GM12878 (cell line): ENCODE measurements around the gene MYCBP. TPM values are rescaled to one million over a fixed set of nuclear protein-coding genes. Genes with fewer than 3 reads are reported as not detected.

ENCODE experiments used
- ATAC-seq: fragments of 200-7000 bp; cut with Tn5 transposase; 3 replicates; pipeline ENCODE4 v1.9.1; 2020; ENCODE audit warnings: mild to moderate bottlenecking, moderate library complexity
- BruUV-seq: library from RNA; stranded (reverse); fragments of 400-500 nt; replicated peaks from 2 replicates; lab custom pipeline; 2021; lab: Mats Ljungman, UMichigan
- CTCF ChIA-PET: fragments of 300-600 bp; sonication (Branson Sonifier 250); formaldehyde crosslinking; extraction: SDS; loops from one replicate; lab custom pipeline; 2021; ENCODE audit warnings: inconsistent platforms; lab: Yijun Ruan, JAX
- POLR2A ChIA-PET: fragments of 350-600 bp; formaldehyde crosslinking; extraction: SDS; loops from one replicate; lab custom pipeline; 2021; ENCODE audit warnings: inconsistent platforms; lab: Charles Lee
- RAD21 ChIA-PET: fragments of 300-600 bp; sonication (Branson Sonifier 250); formaldehyde crosslinking; loops from one replicate; lab custom pipeline; 2023; ENCODE audit warnings: antibody characterized with exemption; ENCODE audit not compliant: unreplicated experiment; lab: Charles Lee
- SMC1A ChIA-PET: fragments of 300-600 bp; sonication (Branson Sonifier 250); formaldehyde crosslinking; loops from one replicate; lab custom pipeline; 2023; ENCODE audit not compliant: unreplicated experiment, uncharacterized antibody; lab: Charles Lee
- DNase-seq: peaks from one replicate; pipeline ENCODE4 v3.0.0-alpha.2; 2011; ENCODE audit warnings: low read depth, low spot score
- FAIRE-seq: peaks from 3 replicates; lab custom pipeline; 2011; peaks lifted over from hg19 to GRCh38; lab: Jason Lieb, UNC
- H2AFZ ChIP-seq: 2 replicates; pipeline ENCODE4 v1.6.0; 2011; ENCODE audit warnings: low read depth, low read length, control low read depth; ENCODE audit not compliant: control insufficient read depth
- H3K27ac ChIP-seq: 2 replicates; pipeline ENCODE4 v1.5.1; 2011; ENCODE audit warnings: control low read depth; ENCODE audit not compliant: control insufficient read depth, insufficient read depth
- H3K27me3 ChIP-seq, 2 experiments: replicated peaks in 1 of 2; 2 replicates each; pipeline versions ENCODE4 v1.6.0 to v1.6.1; 2011; ENCODE audit warnings: low read length in 1 of 2; ENCODE audit not compliant: control insufficient read depth in 2 of 2, insufficient read depth in 2 of 2
- H3K36me3 ChIP-seq, 2 experiments: 2 replicates each; pipeline ENCODE4 v1.5.1; 2011; ENCODE audit warnings: low read length in 1 of 2; ENCODE audit not compliant: control insufficient read depth in 2 of 2, insufficient read depth in 2 of 2
- H3K4me1 ChIP-seq: 2 replicates; pipeline ENCODE4 v1.6.1; 2011; ENCODE audit warnings: mild to moderate bottlenecking, low read length, moderate library complexity, mixed read lengths; ENCODE audit not compliant: control insufficient read depth, insufficient read depth
- H3K4me2 ChIP-seq: 2 replicates; pipeline ENCODE4 v1.6.0; 2011; ENCODE audit warnings: control low read depth; ENCODE audit not compliant: control insufficient read depth, insufficient read depth
- H3K4me3 ChIP-seq: fragments of 200-600 bp; sonication (generic); 2 replicates; pipeline ENCODE4 v1.5.1; 2016
- H3K79me2 ChIP-seq: 2 replicates; pipeline ENCODE4 v1.6.0; 2011; ENCODE audit warnings: low read length; ENCODE audit not compliant: control insufficient read depth, insufficient read depth
- H3K9ac ChIP-seq: 2 replicates; pipeline ENCODE4 v1.8.0; 2011; ENCODE audit warnings: low read length, control low read depth, mixed read lengths; ENCODE audit not compliant: control insufficient read depth, insufficient read depth
- H3K9me3 ChIP-seq: replicated peaks from 3 replicates; pipeline ENCODE4 v1.5.1; 2011; ENCODE audit warnings: mild to moderate bottlenecking, low read length; ENCODE audit not compliant: control insufficient read depth, insufficient read depth
- H4K20me1 ChIP-seq: 2 replicates; pipeline ENCODE4 v1.6.0; 2011; ENCODE audit not compliant: control insufficient read depth, insufficient read depth
- ATF3 ChIP-seq: IDR thresholded peaks from 2 replicates; pipeline ENCODE4 v1.6.1; 2011; ENCODE audit warnings: low read depth, mild to moderate bottlenecking, low read length, moderate library complexity, borderline replicate concordance; ENCODE audit errors: extremely low read depth
- CHD4 ChIP-seq: fragments of 200-600 bp; sonication (generic); IDR thresholded peaks from 2 replicates; pipeline ENCODE4 v1.6.1; 2016; ENCODE audit warnings: mild to moderate bottlenecking
- EZH2 ChIP-seq: IDR thresholded peaks from 2 replicates; pipeline ENCODE4 v1.6.1; 2012; ENCODE audit warnings: low read depth, mild to moderate bottlenecking, control low read depth, inconsistent platforms, low read length, borderline replicate concordance; ENCODE audit not compliant: control insufficient read depth
- FOXK2 ChIP-seq: fragments of 450-650 bp; IDR thresholded peaks from 2 replicates; pipeline ENCODE4 v1.6.1; 2017; ENCODE audit warnings: mild to moderate bottlenecking, moderate library complexity
- FOXM1 ChIP-seq: IDR thresholded peaks from 2 replicates; pipeline ENCODE4 v1.6.1; 2012; ENCODE audit warnings: low read depth, mild to moderate bottlenecking, inconsistent platforms, low read length, moderate library complexity
- GABPA ChIP-seq: IDR thresholded peaks from 2 replicates; pipeline ENCODE4 v1.6.1; 2014; ENCODE audit warnings: antibody characterized with exemption, low read depth, mild to moderate bottlenecking, inconsistent platforms
- GATAD2B ChIP-seq: fragments of 450-650 bp; conservative IDR thresholded peaks from 2 replicates; pipeline ENCODE4 v1.6.1; 2017; ENCODE audit warnings: low read depth, mild to moderate bottlenecking, moderate library complexity
- IKZF1 ChIP-seq: fragments of 450-650 bp; conservative IDR thresholded peaks from 2 replicates; pipeline ENCODE4 v1.6.1; 2017; ENCODE audit warnings: antibody characterized with exemption, mild to moderate bottlenecking
- IKZF2 ChIP-seq, 2 experiments: fragments of 450-650 bp; IDR thresholded peaks; 2 replicates each; pipeline ENCODE4 v1.6.1; 2017; ENCODE audit warnings: mild to moderate bottlenecking in 2 of 2, moderate library complexity in 2 of 2
- LARP7 ChIP-seq: fragments of 450-650 bp; IDR thresholded peaks from 2 replicates; pipeline ENCODE4 v1.6.1; 2017; ENCODE audit warnings: mild to moderate bottlenecking
- MEF2B ChIP-seq: fragments of 450-650 bp; IDR thresholded peaks from 2 replicates; pipeline ENCODE4 v1.6.1; 2018; ENCODE audit warnings: mild to moderate bottlenecking, moderate library complexity; ENCODE audit not compliant: partially characterized antibody, poor library complexity, severe bottlenecking
- MTA2 ChIP-seq: fragments of 450-650 bp; IDR thresholded peaks from 2 replicates; pipeline ENCODE4 v1.6.1; 2016; ENCODE audit warnings: low read depth, mild to moderate bottlenecking, moderate library complexity
- NBN ChIP-seq: fragments of 450-650 bp; IDR thresholded peaks from 2 replicates; pipeline ENCODE4 v1.6.1; 2016
- NFXL1 ChIP-seq: fragments of 450-650 bp; IDR thresholded peaks from 2 replicates; pipeline ENCODE4 v1.6.1; 2017; ENCODE audit warnings: antibody characterized with exemption, mild to moderate bottlenecking, borderline replicate concordance
- POLR2A ChIP-seq: IDR thresholded peaks from 2 replicates; pipeline ENCODE4 v1.6.1; 2011; ENCODE audit warnings: low read depth, mild to moderate bottlenecking, low read length
- POLR2AphosphoS2 ChIP-seq: IDR thresholded peaks from 2 replicates; pipeline ENCODE4 v1.6.1; 2011; ENCODE audit warnings: low read depth, mild to moderate bottlenecking, low read length, improper control_type of control experiment, moderate library complexity
- POU2F2 ChIP-seq: IDR thresholded peaks from 3 replicates; pipeline ENCODE4 v1.6.1; 2011; ENCODE audit warnings: low read depth, mild to moderate bottlenecking, low read length, borderline replicate concordance
- RAD21 ChIP-seq: IDR thresholded peaks from 2 replicates; pipeline ENCODE4 v1.6.1; 2011; ENCODE audit warnings: mild to moderate bottlenecking, low read depth, low read length, moderate library complexity; ENCODE audit not compliant: insufficient read depth
- RELB ChIP-seq: fragments of 450-650 bp; IDR thresholded peaks from 2 replicates; pipeline ENCODE4 v1.6.1; 2017; ENCODE audit warnings: low read depth, mild to moderate bottlenecking, moderate library complexity
- SIX5 ChIP-seq: IDR thresholded peaks from 2 replicates; pipeline ENCODE4 v1.6.1; 2011; ENCODE audit warnings: mild to moderate bottlenecking, low read depth, low read length, moderate library complexity; ENCODE audit not compliant: severe bottlenecking
- SRF ChIP-seq, 2 experiments: IDR thresholded peaks; 2 replicates each; pipeline ENCODE4 v1.6.1; 2011; ENCODE audit warnings: low read depth in 2 of 2, low read length in 2 of 2, mild to moderate bottlenecking in 1 of 2, moderate library complexity in 1 of 2
- TARDBP ChIP-seq: IDR thresholded peaks from 2 replicates; pipeline ENCODE4 v1.6.1; 2016; ENCODE audit warnings: borderline replicate concordance
- YBX1 ChIP-seq: fragments of 450-650 bp; IDR thresholded peaks from 2 replicates; pipeline ENCODE4 v1.6.1; 2016; ENCODE audit warnings: antibody characterized with exemption
- ZNF217 ChIP-seq: fragments of 450-650 bp; IDR thresholded peaks from 2 replicates; pipeline ENCODE4 v1.6.1; 2017; ENCODE audit warnings: antibody characterized with exemption, mild to moderate bottlenecking
- WGBS: methylation state at CpG from one replicate; pipeline ENCODE4 v1.1.6; 2016; ENCODE audit warnings: low lambda C conversion rate; ENCODE audit not compliant: insufficient replicate concordance, insufficient coverage; ENCODE audit errors: missing lambda C conversion rate; 5-methylcytosine and 5-hydroxymethylcytosine counted together
- in situ Hi-C: fragments of 300-500 bp; cut with MboI; formaldehyde crosslinking; loops from 9 replicates; pipeline ENCODE4 v1.14.3; 2018; ENCODE audit warnings: mixed read lengths
- intact Hi-C: fragments of 100-400 bp; cut with micrococcal nuclease; formaldehyde crosslinking; loops from one replicate; pipeline ENCODE4 v1.14.2; 2022; ENCODE audit not compliant: unreplicated experiment
- polyA plus RNA-seq, 11 experiments: library from polyadenylated mRNA; depleted of rRNA in 4 of 11; unstranded in 6 of 11; stranded (reverse) in 5 of 11; fragments of >200 nt; fragmentation: Nextera tagmentation in 4 of 11; fragmentation: Illumina TruSeq in 1 of 11; extraction: Ambion mirVana in 4 of 11; extraction: Trizol in 1 of 11; gene quantifications; 1 replicate in 1 of 11; 2 replicates in 10 of 11; pipeline versions ENCODE4 v1.2.1 to v1.2.3, GENCODE V29; 2011 to 2016; ENCODE audit warnings: inconsistent platforms in 2 of 11, missing spikeins in 2 of 11, low read depth in 1 of 11
- total RNA-seq, 4 experiments: library from RNA; depleted of rRNA in 3 of 4; stranded (reverse); fragments of >200 nt in 3 of 4; fragmentation: Illumina TruSeq in 1 of 4; extraction: Trizol in 1 of 4; gene quantifications; 2 replicates each; pipeline versions ENCODE4 v1.2.1 to v1.2.3, GENCODE V29; 2013 to 2021

Gene MYCBP
- total and polyA plus RNA-seq, 10 of the 15 experiments (the other 5 are each of a cell fraction or from before 2014, with no cell fraction given), result 26.1 to 210 (median 43.1) TPM

GRCh38 chr1:38818175-38818976 lies 54.8 kb downstream of the MYCBP start:
- ChIA-PET CTCF (interaction anchor here (0.7 to 4.7 kb wide), 11 partner anchors 9 to 792 kb away, joined by 3 to 33 read pairs (median 4); no protein-coding TSS in a partner anchor), SMC1A (interaction anchor here (0.7 to 1.8 kb wide), 6 partner anchors 13 to 794 kb away, joined by 3 to 8 read pairs (median 4); no protein-coding TSS in a partner anchor), POLR2A (interaction anchor here (1.0 kb wide), 1 partner anchor 209 kb away, joined by 5 read pairs; no protein-coding TSS in a partner anchor), RAD21 (interaction anchor here (0.9 to 1.6 kb wide), 5 partner anchors 17 to 790 kb away, joined by 3 to 8 read pairs (median 3); partner anchors contain the start of gene POU3F1)
- H3K4me1 ChIP-seq, result peaks cover 11% of the 10 kb centered on the region
- peak overlapping the region; percentile 52; the same call in 1 of the 2 replicates for H2AFZ ChIP-seq
- ATAC-seq (peak; percentile 66), FAIRE-seq (no peak), DNase-seq (no peak)
- H3K27me3 ChIP-seq, result no peaks in the 10 kb centered on the region
- H3K36me3 ChIP-seq, result no peaks in the 10 kb centered on the region
- no peaks in the 10 kb centered on the region for H3K79me2 ChIP-seq
- H3K4me2 ChIP-seq, result peak overlapping the region; percentile 67
- no peaks in the 10 kb centered on the region for H4K20me1 ChIP-seq
- 4% methylated on average over 54 of the region's 70 CpGs for WGBS
- H3K27ac ChIP-seq, result no peak overlapping the region
- H3K9me3 ChIP-seq, result no peaks in the 10 kb centered on the region; the same call in 1 of the 3 replicates
- no TSS peak for BruUV-seq
- in situ Hi-C loops, result loop anchor here (5.0 kb wide), 1 partner anchor 791 kb away; no protein-coding TSS in a partner anchor
- no peak overlapping the region for H3K4me3 ChIP-seq
- intact Hi-C loops, result loop anchor here (5.0 kb wide), 2 partner anchors 211 to 776 kb away; no protein-coding TSS in a partner anchor
- H3K9ac ChIP-seq, result no peak overlapping the region
- TF ChIP-seq SRF (IDR thresholded peaks at IDR 0.05; ENCODE audit: low read depth in 2 of 2, low read length in 2 of 2), result no peak
- no peak for TF ChIP-seq POLR2AphosphoS2
- TF ChIP-seq NFXL1, result no peak
- 0 out of 2 replicates have a peak, but pooled peaks have one; percentile 30 for TF ChIP-seq ZNF217
- no peak for TF ChIP-seq POLR2A
- TF ChIP-seq GABPA, result no peak
- TF ChIP-seq FOXM1, result no peak
- no peak for TF ChIP-seq EZH2
- no peak for TF ChIP-seq POU2F2
- TF ChIP-seq RELB, result no peak
- no peak for TF ChIP-seq MEF2B
- no peak for TF ChIP-seq NBN
- TF ChIP-seq RAD21, result peak; percentile 69
- TF ChIP-seq TARDBP, result no peak
- no peak for TF ChIP-seq IKZF2 (IDR thresholded peaks at IDR 0.05)
- TF ChIP-seq SIX5, result no peak
- TF ChIP-seq GATAD2B, result peak; percentile 67; the same call in 1 of the 2 replicates
- peak; percentile 58; the same call in 1 of the 2 replicates for TF ChIP-seq LARP7
- no peak for TF ChIP-seq ATF3
- TF ChIP-seq FOXK2, result no peak
- TF ChIP-seq MTA2, result no peak
- TF ChIP-seq IKZF1, result 0 out of 2 replicates have a peak, but pooled peaks have one; percentile 29
- TF ChIP-seq CHD4, result no peak
- no peak for TF ChIP-seq YBX1
